Chondrocyte (in vitro differentiated cells): ENCODE measurements around the gene PNMA6E. TPM values are rescaled to one million over a fixed set of nuclear protein-coding genes. Genes with fewer than 3 reads are reported as not detected.

Experiments
- DNase-seq: peaks from one replicate; pipeline ENCODE4 v3.0.0; 2021; ENCODE audit warnings: mixed read lengths, low spot score
- H3K27ac Mint-ChIP-seq: one replicate; pipeline ENCODE4 v1.8.0; 2021; ENCODE audit warnings: mild to moderate bottlenecking, moderate library complexity, mixed read lengths; ENCODE audit not compliant: unreplicated experiment
- H3K27me3 Mint-ChIP-seq: 2 replicates; pipeline ENCODE4 v1.8.0; 2021; ENCODE audit warnings: low read depth, mixed read lengths
- H3K36me3 Mint-ChIP-seq: 2 replicates; pipeline ENCODE4 v1.8.0; 2021; ENCODE audit warnings: low read depth, mixed read lengths
- H3K4me1 Mint-ChIP-seq: 2 replicates; pipeline ENCODE4 v1.8.0; 2021; ENCODE audit warnings: low read depth, mild to moderate bottlenecking, mixed read lengths
- H3K4me3 Mint-ChIP-seq: one replicate; pipeline ENCODE4 v1.8.0; 2021; ENCODE audit warnings: mild to moderate bottlenecking, moderate library complexity, mixed read lengths; ENCODE audit not compliant: unreplicated experiment
- H3K9me3 Mint-ChIP-seq: 2 replicates; pipeline ENCODE4 v1.8.0; 2021; ENCODE audit warnings: low read depth, mixed read lengths
- CTCF ChIP-seq: fragments of 200-600 bp; sonication (generic); IDR thresholded peaks from 2 replicates; pipeline ENCODE4 v1.5.0; 2021; ENCODE audit warnings: antibody characterized with exemption, mild to moderate bottlenecking, moderate library complexity
- total RNA-seq: library from RNA; stranded (reverse); gene quantifications from 3 replicates; pipeline ENCODE4 v1.2.1, GENCODE V29; 2021

PNMA6E gene
- total RNA-seq, 1 donor from 2014 or later = not detected

GRCh38 chrX:153414856-153415510, 13.8 kb upstream of the PNMA6E start:
- Mint-ChIP-seq H3K9me3 (peaks cover 11% of the 10 kb centered on the region), H3K4me3 (no peak overlapping the region), H3K27me3 (peaks cover 6% of the 10 kb centered on the region), H3K4me1 (peaks cover 3% of the 10 kb centered on the region), H3K27ac (no peak overlapping the region), H3K36me3 (no peaks in the 10 kb centered on the region)
- TF ChIP-seq CTCF = no peak
- peak; percentile 53 for DNase-seq

GRCh38 chrX:153413731-153414130, 12.6 kb upstream of the PNMA6E start:
- peaks cover 11% of the 10 kb centered on the region for H3K9me3 Mint-ChIP-seq
- no peak for TF ChIP-seq CTCF
- no peak overlapping the region for H3K27ac Mint-ChIP-seq
- H3K36me3 Mint-ChIP-seq = no peaks in the 10 kb centered on the region
- peaks cover 3% of the 10 kb centered on the region for H3K4me1 Mint-ChIP-seq
- peaks cover 6% of the 10 kb centered on the region for H3K27me3 Mint-ChIP-seq
- DNase-seq = peak; percentile 70
- no peak overlapping the region for H3K4me3 Mint-ChIP-seq

- Mint-ChIP-seq H3K4me1 (peaks cover 3% of the 10 kb centered on the region), H3K27ac (no peak overlapping the region), H3K9me3 (peaks cover 11% of the 10 kb centered on the region), H3K27me3 (peaks cover 6% of the 10 kb centered on the region), H3K36me3 (no peaks in the 10 kb centered on the region), H3K4me3 (no peak overlapping the region)
- DNase-seq = peak; percentile 85
- peak; percentile 52 for TF ChIP-seq CTCF
Measured at GRCh38 chrX:153412746-153413720, 11.9 kb upstream of the PNMA6E start.

- H3K36me3 Mint-ChIP-seq = no peaks in the 10 kb centered on the region
- peak overlapping the region; percentile 53 for H3K4me3 Mint-ChIP-seq
- no peak for TF ChIP-seq CTCF
- peak; percentile 86 for DNase-seq
- peaks cover 11% of the 10 kb centered on the region for H3K9me3 Mint-ChIP-seq
- no peak overlapping the region for H3K27ac Mint-ChIP-seq
- H3K27me3 Mint-ChIP-seq = peaks cover 8% of the 10 kb centered on the region
- peaks cover 3% of the 10 kb centered on the region for H3K4me1 Mint-ChIP-seq
Measured at GRCh38 chrX:153411988-153412574, 10.9 kb upstream of the PNMA6E start.
